Stimulated activated CD8-positive, alpha-beta memory T cell treated with anti-CD3 and anti-CD28 coated beads, Interleukin-4, amount 100 ng/mL, for 48 hours (primary cell): Measurements from ENCODE around the gene SLAMF8.

Source experiments
- DNase-seq: peaks from one replicate; pipeline ENCODE4 v3.0.0-alpha.2; 2020

SLAMF8 gene

GRCh38 chr1:159849626-159850366 lies 23.1 kb downstream of the SLAMF8 start:
- DNase-seq, result no peak

- no peak for DNase-seq
Measured at GRCh38 chr1:159851407-159851806, 24.7 kb downstream of the SLAMF8 start.

GRCh38 chr1:159853417-159854115 lies 26.9 kb downstream of the SLAMF8 start:
- DNase-seq, result no peak

- DNase-seq, result peak; percentile 57
Measured at GRCh38 chr1:159854116-159854692, 27.5 kb downstream of the SLAMF8 start.

- peak; percentile 85 for DNase-seq
Measured at GRCh38 chr1:159854693-159855192, 28.1 kb downstream of the SLAMF8 start.

- no peak for DNase-seq
Measured at GRCh38 chr1:159855709-159856108, 29.0 kb downstream of the SLAMF8 start.

- no peak for DNase-seq
Measured at GRCh38 chr1:159856576-159856975, 29.9 kb downstream of the SLAMF8 start.

GRCh38 chr1:159857889-159858288 lies 31.2 kb downstream of the SLAMF8 start:
- no peak for DNase-seq

GRCh38 chr1:159859767-159860322 lies 33.2 kb downstream of the SLAMF8 start:
- DNase-seq, result no peak

GRCh38 chr1:159860456-159860855 lies 33.8 kb downstream of the SLAMF8 start:
- DNase-seq, result no peak

GRCh38 chr1:159861218-159861617 lies 34.5 kb downstream of the SLAMF8 start:
- no peak for DNase-seq

- no peak for DNase-seq
Measured at GRCh38 chr1:159862031-159862430, 35.4 kb downstream of the SLAMF8 start.

- no peak for DNase-seq
Measured at GRCh38 chr1:159862557-159862956, 35.9 kb downstream of the SLAMF8 start, which contains the start of gene VSIG8. Gene VSIG8 (minus strand): TSS chr1:159862657. CDS start chr1:159862521, 136 bp downstream.

GRCh38 chr1:159864262-159864661 lies 37.6 kb downstream of the SLAMF8 start:
- no peak for DNase-seq

- no peak for DNase-seq
Measured at GRCh38 chr1:159866066-159866465, 39.4 kb downstream of the SLAMF8 start.

- no peak for DNase-seq
Measured at GRCh38 chr1:159866905-159867663, 40.4 kb downstream of the SLAMF8 start.

GRCh38 chr1:159867664-159868026 lies 41.0 kb downstream of the SLAMF8 start:
- no peak for DNase-seq

GRCh38 chr1:159868766-159869165 lies 42.1 kb downstream of the SLAMF8 start:
- DNase-seq, result no peak

GRCh38 chr1:159869173-159869572 lies 42.5 kb downstream of the SLAMF8 start:
- DNase-seq, result peak; percentile 52

- DNase-seq, result no peak
Measured at GRCh38 chr1:159869607-159870006, 42.9 kb downstream of the SLAMF8 start.

- no peak for DNase-seq
Measured at GRCh38 chr1:159870704-159871103, 44.0 kb downstream of the SLAMF8 start.

GRCh38 chr1:159872891-159873290 lies 46.2 kb downstream of the SLAMF8 start:
- DNase-seq, result no peak
